Hematopoietic multipotent progenitor cell treated with erythropoietin and hydrocortisone succinate and interleukin-3 and kit ligand, for 6 days (in vitro differentiated cells): ENCODE measurements around the gene FAM124B.

ENCODE experiments used
- DNase-seq: peaks from one replicate; pipeline ENCODE4 v3.0.0-alpha.2; 2015

Gene FAM124B, protein sequence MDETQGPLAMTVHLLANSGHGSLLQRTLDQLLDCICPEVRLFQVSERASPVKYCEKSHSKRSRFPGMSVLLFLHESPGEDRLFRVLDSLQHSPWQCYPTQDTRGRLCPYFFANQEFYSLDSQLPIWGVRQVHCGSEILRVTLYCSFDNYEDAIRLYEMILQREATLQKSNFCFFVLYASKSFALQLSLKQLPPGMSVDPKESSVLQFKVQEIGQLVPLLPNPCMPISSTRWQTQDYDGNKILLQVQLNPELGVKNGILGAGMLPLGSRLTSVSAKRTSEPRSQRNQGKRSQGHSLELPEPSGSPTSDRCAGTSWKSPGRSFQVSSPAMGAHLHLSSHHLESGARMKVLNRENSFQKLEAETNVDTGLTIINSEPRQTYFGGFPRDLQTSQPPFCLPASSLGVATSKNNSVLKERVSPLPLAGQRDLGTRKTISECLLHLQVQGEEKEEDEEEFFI

DNA sequence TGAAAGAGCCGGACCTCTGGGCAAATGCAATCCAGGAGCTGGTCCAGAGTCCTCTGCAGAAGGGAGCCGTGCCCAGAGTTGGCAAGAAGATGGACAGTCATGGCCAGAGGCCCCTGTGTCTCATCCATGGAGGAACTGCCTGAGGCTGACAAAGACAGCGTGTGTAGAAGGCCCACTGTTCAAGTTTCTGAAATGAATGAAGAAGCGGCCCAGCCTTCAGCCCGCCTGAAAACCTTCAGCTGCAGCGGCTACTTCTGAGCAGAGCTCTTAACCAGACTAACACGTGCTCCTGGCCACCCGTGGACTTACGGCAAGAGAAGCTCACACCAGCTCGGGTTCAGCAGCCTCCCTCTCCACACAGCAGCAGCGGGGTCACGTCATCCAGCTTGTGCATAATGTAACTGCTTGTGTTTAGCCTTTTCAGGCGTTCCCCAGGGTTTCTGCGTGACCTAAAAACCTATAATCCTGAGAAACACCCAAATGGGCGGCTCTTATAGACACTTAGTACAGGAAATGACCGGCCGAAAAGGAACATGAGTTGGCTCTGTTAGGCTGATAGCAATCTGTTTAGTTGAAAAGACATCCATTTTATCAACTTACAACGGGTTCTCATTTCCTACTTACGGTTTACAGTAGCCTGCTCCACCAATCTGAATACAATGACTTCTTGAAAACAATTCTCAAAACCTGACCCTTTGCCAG, at the start of gene FAM124B:
Gene FAM124B (minus strand): TSS at position 467 of the 702 bp plus-strand sequence. CDS start 339 bp downstream, at position 128.
- peak; percentile 99 for DNase-seq

DNA sequence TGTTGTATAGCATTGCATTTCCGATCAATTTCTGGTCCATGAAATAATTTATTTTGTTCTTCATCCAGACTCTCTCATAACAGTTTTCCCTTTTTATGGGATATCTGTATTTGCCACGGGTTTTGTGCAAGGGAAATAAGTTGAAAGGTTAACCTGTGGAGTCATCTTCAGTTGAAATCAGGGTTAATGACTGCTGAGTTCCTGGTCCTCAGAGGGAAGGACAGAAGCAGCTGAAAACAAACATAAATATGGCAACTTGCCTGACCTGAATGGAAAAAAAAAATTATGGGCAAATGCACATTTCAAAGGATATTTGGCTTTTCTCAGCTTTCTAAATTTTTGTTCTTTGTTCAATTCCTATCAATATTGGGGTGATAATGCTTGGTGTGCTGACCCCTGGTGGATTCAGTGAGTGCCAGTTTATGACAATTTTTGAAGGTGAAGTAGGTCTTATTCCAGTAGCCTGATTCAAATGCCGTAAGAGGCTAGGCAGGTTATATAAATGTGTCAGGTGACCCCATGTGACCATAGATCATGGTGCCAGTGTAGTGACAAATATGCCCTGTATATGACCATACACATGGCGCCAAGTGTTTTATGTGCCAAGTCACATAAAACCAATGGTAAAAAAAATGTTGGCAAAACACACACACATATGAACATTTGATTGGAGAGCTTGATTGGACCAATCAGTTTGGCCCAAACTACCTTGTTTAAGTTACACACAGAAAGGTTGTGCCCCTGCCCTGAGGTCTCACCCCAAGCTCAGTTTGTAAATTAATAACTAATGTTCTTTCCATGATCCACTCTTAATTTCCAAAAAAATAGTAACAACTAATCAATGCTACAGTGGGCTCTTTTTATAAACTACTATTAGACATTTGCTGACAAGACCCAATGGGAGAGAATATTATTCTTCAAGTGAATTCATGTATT, 47.6 kb upstream of the FAM124B start:
- peak; percentile 76 for DNase-seq

DNA sequence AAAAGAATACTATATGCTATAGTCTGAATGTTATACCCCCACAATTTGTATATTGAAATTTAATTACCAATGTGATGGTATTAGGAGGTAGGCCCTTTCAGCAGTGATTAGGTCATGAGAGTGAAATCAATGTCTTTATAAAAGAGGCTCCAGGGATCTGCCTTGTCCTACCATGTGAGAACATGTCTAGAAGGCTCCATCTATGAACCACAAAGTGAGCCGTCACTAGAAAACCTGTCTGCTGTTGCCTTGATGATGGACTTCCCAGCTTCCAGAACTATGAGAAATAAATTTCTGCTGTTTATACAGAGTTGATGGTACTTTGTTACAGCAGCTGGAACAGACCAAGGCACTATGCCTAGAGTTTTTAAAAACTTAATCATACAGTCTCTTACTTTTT, 46.3 kb upstream of the FAM124B start:
- no peak for DNase-seq

DNA sequence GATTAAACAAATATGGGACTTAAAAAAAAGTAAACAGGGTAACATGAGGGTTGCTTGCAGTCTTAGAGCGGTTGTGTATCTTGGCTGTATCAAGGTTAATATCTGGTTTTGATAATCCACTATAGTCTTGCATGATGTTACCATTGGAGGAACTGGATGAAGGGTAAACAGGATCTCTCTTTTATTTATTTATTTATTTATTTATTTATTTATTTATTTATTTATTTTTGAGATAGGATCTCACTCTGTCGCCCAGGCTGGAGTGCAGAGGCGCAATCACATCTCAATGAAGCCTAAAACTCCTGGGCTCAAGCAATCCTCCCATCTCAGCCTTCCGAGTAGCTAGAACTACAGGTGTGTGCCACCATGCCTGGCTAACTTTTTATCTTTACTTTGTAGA, 42.9 kb upstream of the FAM124B start:
- DNase-seq: no peak

DNA sequence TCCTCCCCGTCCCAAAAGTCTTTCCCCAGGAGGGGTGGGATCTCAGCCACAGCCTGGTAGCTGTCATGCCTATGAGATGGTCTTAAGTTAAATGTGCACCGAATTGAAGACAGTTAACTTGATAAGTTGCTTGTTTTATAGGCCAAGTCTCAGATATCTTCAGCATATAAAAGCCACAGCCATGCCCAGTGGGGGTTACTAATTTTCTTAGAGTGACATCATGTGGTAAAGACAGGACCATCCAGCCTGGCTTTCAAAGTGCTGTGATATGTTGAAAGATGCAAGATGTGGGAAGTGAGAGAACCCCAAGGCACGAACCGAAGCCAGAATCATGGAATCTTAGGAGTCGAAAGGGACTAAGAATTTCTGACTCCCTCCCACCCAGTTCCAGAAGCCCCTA, 42.1 kb upstream of the FAM124B start:
- DNase-seq: peak; percentile 18

DNA sequence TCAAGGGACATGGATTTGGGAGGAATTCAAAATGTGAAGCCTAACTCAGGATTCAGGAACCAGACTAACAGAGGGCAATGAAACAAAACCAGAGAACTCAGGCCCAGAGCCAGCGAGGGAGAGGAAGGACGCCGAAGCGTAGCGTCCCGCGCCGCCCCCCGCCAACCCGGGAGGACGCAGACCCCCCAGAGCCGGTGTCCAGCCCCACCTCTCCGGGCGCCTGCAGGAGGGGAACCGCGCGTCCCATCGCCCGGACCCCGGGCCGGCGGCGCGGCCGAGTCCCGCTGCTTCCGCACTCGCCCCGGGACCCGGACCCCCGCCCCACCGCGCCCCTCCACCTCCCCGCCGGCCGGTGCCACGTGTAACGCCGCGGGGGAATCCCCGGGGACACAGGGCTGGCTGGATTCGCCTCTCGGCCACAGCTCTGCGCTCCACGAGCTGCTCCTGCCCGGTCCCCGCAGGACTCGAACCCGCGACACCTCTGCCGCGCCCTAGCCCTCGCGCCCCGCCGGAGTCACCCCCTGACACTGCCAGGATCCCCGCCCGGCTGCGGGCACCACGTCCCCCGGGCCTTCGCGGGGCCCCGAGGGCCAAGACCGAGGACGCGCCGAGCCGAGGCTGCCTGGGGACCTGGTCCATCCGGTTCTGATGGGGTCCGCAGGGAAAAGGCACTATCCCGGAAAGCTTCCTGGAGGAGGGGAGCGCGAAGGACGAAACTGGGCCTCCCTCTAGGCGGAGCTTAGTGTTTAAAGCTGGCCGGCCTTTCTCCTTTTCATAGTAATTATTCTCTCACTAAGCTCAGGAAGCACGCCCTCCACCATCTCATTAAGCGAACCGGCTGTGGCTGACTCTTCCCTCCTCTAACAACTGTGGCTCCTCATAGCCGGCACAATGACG, 40.4 kb upstream of the FAM124B start:
- peak; percentile 66 for DNase-seq

DNA sequence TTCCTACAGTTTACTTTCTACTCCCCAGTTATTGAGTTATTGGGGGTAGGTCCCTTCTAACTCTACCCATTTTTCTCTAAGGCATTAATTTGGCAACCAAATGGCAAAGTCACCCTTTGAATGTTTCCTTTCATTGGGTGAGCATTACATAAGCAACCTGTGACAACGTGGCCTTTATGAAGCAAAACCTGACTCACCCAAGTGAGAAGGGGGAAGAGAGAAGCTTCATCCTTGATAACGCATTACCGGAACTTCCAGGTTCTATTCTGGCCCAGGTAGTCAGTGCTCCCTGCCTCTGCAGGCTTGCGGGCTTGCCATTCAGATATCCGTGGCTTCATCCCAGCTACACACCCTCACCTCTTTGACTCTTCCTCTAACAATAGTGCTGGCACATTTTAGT, 39.1 kb upstream of the FAM124B start:
- no peak for DNase-seq

DNA sequence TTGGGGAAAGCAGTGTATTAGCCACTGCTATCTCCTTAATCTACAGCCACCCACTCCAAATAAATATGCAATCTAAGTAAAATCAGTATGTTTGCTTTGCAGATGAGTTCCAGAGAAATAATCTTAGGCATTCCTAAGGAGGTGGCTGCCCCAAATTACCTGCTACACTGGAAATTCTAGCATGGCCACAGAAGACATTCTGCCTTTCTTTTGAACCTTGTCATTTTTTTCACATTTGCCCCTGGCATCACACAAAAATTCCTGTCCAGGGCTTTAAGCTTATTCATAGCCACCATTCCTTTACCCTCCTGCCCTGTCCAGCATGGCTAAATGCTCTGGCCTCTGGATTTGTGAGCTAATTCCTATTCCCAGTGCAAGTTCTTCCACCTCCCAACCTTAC, 36.8 kb upstream of the FAM124B start:
- DNase-seq: no peak

DNA sequence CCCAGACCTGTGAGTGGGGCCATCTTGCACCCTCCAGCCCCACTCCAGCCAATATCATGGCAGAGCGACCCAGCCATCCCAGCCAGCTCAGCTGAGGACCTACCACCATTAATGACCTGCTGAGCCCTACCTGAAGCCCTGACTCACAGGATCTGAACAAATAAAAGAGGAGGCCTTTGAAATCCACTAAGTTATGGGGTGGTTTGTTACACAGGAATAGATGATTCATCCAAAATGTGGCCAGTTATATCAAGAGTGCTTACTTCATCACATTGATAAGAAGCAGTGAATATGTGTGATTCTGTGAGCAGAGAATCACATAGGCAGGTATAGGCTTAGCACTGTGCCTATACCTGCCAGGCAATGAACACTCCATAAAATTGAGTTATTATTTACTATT, 34.7 kb upstream of the FAM124B start:
- no peak for DNase-seq

DNA sequence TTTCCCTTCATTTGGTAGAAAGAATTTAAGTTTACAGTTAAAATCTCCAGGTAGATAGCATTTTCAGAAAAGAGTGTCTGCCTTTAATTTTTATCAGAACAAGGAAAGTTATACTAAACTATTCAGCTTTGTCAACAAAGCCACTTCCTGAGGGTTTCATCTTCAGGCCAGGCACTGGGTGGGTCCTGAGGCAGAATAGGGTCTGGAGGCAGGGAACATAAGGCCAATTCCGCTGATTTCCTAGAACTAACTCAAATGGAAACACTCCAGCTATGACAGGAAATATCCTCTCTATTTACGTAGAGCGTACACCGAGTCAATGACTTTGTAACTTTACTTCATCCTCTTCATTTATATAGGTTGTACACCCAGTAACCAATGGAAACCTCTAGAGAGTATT, 32.7 kb upstream of the FAM124B start:
- no peak for DNase-seq

DNA sequence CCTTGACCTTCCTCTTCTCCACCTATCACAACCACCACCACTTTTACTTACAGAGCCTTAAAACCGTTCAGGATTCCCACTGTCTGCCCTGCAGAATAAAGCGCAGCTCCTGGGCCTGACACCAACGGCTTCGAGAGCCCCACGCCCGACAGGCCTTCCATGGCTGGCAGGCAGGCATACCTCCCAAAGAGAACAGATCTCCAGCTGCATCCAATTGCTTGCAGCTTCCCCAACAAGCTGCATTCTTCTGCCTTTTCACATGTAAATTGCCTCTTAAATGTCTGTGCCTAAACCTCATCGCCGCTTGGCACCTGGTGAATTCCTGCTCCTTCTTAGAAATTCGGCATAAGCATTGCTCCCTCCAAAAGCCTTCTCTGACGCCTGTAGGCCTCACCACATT, 31.5 kb upstream of the FAM124B start:
- DNase-seq: no peak

DNA sequence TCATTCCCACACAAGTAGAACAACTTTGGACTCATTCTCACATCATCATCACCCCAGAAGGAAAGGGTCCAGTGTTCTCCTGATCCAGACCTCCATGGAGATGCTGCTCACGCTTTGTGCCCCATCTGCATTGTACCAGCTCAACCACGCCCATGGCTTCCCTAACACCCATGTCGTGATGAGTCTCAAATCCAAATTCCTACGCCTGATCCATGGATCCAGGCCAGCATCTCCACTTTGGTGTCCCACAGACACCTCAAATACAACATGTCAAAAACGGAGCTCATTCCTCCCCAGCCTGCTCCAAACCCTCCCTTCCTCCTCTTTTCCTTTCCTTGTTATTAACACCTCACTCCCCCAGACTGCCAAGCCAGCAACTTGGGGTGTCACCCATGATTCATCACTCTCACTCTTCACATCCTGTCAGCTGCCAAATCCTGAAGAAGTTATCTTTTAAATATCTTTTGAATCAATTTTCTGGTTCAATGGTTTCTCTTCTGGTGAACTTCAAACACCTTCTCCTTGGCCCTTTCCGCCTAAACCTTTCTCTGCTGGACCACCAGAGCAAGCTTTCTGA, 30.2 kb upstream of the FAM124B start:
- no peak for DNase-seq

DNA sequence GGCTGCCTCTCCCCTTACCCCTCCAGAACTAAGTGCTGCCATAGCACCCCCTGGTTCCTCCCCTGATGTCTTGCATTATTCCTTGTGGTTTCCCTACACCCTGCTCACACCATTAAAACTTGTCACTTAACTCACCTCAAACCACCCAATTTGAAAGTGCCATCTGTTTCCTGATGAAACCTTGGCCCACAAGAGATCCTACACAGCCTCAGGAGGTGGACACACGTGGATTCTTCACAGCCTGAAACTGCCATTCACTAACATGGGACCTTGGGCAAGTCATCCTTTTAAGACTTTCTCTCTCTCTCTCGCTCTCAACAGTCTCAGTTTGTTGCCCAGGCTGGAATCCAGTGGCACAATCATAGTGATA, 27.5 kb upstream of the FAM124B start:
- DNase-seq: no peak

DNA sequence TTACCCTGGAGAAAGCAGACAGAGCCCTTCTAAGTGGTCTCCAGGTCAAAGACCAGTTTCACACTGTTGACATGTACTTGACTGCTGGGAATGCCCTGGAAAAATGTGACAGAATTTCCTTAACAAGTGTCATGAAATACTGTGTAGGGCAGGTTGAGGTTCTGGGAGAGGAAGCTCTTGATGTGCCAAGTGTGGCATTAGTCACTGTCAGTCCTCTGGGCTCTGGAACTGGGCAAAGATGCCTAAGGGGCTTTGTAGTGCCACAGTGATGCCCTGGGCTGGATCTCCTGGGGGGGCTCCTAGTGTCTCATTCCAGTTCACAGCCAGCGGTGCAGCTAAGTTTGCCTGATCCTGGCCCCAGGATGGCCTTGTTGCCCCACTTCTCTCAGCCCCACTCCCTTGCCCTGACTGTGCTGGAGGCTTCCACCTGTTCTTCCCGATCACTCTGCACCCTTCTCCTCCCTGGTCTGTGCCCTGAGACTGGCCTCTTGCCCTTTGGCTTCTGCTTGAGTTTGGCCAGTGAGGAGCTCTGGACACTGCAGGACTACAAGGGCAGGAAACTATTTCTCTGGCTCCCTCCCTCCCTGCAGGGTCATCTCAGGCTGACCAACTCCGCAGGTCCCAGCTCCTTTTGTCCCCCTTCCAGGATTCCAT, 27.0 kb upstream of the FAM124B start:
- no peak for DNase-seq

DNA sequence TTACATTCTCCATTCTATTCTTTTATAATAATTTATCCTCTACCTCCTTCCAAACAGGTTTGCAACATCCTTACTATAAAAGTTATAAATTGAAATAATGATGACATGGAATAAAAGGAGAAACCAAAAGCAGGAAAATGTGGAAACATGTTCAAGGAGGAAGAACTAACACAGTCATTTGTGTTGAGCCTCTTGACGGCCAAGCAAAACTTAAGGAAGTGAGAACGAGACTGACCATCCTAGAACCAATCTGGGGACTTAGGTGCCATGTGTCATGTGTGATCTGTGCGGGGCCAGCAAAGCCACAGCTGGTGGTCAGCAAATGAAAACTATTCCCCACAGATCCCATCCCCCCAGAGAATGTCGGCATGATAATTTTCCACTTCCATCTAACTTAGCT, 25.6 kb upstream of the FAM124B start:
- DNase-seq: no peak

DNA sequence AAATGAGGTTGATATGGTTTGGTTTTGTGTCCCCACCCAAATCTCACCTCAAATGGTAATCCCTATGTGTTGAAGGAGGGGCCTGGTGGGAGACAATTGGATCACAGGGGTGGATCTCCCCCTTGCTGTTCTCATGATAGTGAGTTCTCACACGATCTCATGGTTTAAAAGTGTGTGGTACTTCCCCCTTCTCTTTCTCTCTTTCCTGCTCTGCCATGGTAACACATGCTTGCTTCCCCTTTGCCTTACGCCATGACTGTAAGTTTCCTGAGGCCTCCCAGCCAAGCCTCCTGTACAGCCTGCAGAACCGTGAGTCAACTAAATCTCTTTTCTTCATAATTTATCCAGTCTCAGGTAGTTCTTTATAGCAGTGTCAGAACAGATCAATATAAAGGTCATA, 24.7 kb upstream of the FAM124B start:
- DNase-seq: no peak

DNA sequence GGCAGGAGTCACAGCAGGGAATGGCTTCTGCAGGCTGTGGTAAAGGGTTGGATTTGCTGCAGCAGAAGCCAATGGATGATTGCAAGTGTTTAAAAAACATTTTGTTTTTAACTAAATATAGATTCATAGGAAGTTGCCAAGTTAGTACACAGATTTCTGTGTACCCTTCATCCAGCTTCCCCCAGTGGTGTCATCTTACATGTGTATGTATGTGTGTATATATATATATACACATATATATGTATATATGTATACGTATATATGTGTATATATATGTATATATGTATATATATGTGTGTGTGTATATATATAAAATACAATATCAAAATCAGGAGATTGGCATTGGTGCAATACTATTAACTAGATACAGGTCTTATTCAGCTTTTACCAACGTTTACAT, 19.2 kb upstream of the FAM124B start:
- no peak for DNase-seq

DNA sequence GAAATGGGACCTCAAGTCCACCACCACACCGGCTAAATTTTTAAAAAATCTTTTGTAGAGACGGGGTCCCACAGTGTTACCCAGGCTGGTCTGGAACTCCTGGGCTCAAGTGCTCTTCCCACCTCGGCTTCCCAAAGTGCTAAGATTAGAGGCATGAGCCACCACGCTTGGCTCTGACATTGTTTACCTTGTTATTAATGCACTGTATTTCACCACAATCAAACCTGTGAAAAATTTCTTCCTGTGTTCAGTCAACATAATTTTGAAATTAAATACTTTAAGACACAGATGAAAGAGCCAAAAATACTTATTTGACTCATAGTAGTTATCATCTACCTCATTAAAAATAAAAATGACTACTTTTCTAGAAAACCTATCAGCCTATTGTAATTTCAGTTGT, 16.0 kb upstream of the FAM124B start:
- no peak for DNase-seq

DNA sequence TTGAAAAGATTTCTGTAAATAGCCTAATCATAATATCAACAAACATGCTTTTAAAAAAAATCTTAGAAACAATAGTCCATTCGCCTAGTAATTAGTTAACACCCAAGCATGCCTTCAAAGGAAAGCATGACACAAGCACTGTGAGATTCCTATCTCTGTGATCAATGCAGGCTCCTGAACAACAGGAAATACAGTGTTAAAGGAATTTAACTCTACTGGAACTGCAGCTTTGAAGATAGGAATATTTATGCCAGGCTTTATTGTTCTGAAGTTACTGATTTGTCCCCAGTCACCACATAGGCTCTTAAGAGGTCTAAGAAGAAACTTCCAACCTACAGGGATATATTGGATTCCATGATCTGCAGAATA, 15.4 kb upstream of the FAM124B start:
- DNase-seq: no peak

DNA sequence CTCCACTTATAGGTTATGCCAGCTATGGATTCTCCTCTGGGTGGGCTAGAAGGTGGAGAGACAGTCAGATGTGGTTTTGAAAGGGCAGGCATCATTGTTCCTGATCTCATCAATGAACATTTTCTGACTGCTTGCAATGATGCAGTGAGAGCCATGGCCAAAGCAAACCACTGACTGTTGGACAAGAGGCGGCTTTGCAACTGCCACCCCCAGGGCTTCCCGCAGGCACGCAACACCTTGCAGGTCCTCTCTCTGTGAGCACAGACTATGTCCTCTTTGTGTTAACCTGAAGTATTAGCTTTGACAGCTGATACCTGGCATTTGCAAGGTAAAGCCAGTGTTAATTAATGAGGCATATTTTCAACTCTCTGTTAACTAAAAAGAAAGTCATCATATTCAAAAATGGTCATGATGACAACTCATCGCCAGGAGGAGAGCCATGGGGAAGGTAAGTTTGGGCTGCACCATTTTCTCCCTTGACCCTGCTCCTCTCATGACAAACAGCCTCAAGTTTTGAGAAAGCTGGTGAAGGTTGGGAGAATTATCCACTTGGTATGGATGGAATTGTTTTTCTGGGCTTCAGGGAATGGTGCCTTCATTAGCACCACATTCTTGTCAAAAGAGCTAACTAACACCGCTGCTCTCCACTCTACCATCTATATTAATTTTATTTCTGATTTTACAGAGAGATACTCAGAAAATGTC, 14.9 kb upstream of the FAM124B start:
- DNase-seq: no peak

DNA sequence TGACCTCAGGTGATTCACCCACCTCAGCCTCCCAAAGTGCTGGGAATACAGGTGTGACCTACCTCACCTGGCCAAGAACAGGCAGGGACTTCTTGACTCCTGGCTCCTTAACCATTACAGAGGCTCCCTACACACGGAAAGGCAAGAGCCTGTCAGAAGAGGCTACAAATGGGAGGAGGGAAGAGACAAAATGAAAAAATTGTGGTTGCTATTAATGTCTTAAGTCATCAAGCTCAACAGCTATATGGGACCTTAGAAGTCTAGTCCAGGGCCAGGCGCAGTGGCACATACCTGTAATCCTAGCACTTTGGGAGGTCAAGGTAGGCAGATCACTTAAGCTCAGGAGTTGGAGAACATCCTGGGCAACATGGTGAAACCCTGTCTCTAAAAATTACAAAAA, 11.5 kb upstream of the FAM124B start:
- DNase-seq: no peak
